Activated effector memory CD4-positive, alpha-beta T cell treated with Interleukin-2 at 50 U/mL for 16 hours (primary cell): ENCODE results near the gene C1orf74.

ENCODE experiments used
- DNase-seq: peaks from one replicate; pipeline ENCODE4 v3.0.0-alpha.2; 2020

Gene C1orf74

GRCh38 chr1:209769171-209769904, 15.0 kb downstream of the C1orf74 start:
- peak; percentile 75 for DNase-seq

GRCh38 chr1:209768354-209768774, 16.0 kb downstream of the C1orf74 start:
- peak; percentile 72 for DNase-seq

- no peak for DNase-seq
Observed at GRCh38 chr1:209767706-209768105, 16.7 kb downstream of the C1orf74 start.

GRCh38 chr1:209767096-209767495, 17.3 kb downstream of the C1orf74 start:
- no peak for DNase-seq

- DNase-seq = no peak
Observed at GRCh38 chr1:209766051-209766450, 18.3 kb downstream of the C1orf74 start.

GRCh38 chr1:209761011-209761635, 23.2 kb downstream of the C1orf74 start:
- no peak for DNase-seq

- DNase-seq = no peak
Observed at GRCh38 chr1:209759829-209760359, 24.5 kb downstream of the C1orf74 start.

- DNase-seq = no peak
Observed at GRCh38 chr1:209758400-209758799, 26.0 kb downstream of the C1orf74 start.

- no peak for DNase-seq
Observed at GRCh38 chr1:209756615-209757445, 27.5 kb downstream of the C1orf74 start.

GRCh38 chr1:209755926-209756614, 28.3 kb downstream of the C1orf74 start, which contains the start of gene TRAF3IP3:
TSS of gene TRAF3IP3 (plus strand) at chr1:209756053. CDS start at chr1:209760040, 3,987 bp downstream.
- DNase-seq = peak; percentile 69

- no peak for DNase-seq
Observed at GRCh38 chr1:209755256-209755655, 29.1 kb downstream of the C1orf74 start.

GRCh38 chr1:209752890-209753289, 31.5 kb downstream of the C1orf74 start:
- no peak for DNase-seq

GRCh38 chr1:209751627-209752231, 32.6 kb downstream of the C1orf74 start:
- DNase-seq = no peak

GRCh38 chr1:209749670-209750323, 34.6 kb downstream of the C1orf74 start:
- DNase-seq = no peak

- DNase-seq = no peak
Observed at GRCh38 chr1:209749205-209749604, 35.2 kb downstream of the C1orf74 start.

- no peak for DNase-seq
Observed at GRCh38 chr1:209748620-209749019, 35.7 kb downstream of the C1orf74 start.

GRCh38 chr1:209747580-209748262, 36.6 kb downstream of the C1orf74 start:
- DNase-seq = peak; percentile 80

GRCh38 chr1:209746451-209747165, 37.8 kb downstream of the C1orf74 start:
- no peak for DNase-seq

- no peak for DNase-seq
Observed at GRCh38 chr1:209743145-209743482, 41.2 kb downstream of the C1orf74 start.

GRCh38 chr1:209742409-209743144, 41.8 kb downstream of the C1orf74 start:
- no peak for DNase-seq
